Activated naive CD4-positive, alpha-beta T cell treated with anti-CD3 and anti-CD28 coated beads, Interleukin-2, amount 50 U/mL, for 72 hours (primary cell): ENCODE data around the gene RXFP2. TPM values are rescaled to one million over a fixed set of nuclear protein-coding genes. Genes with fewer than 3 reads are reported as not detected.

ENCODE experiments used
- ATAC-seq, 2 donors: fragments of 150-1000 bp; cut with Tn5 transposase; 2 replicates each; pipeline ENCODE4 v1.10.0; 2021; ENCODE audit warnings: mild to moderate bottlenecking in 2 of 2, moderate library complexity in 2 of 2
- DNase-seq, 2 donors: peaks; one replicate each; pipeline ENCODE4 v3.0.0; 2021 to 2022; ENCODE audit warnings: low spot score in 2 of 2
- H3K27ac Mint-ChIP-seq, 2 donors: one replicate each; pipeline ENCODE4 v1.8.0; 2022; ENCODE audit warnings: mild to moderate bottlenecking in 2 of 2, mixed read lengths in 2 of 2
- H3K36me3 Mint-ChIP-seq, 2 donors: one replicate each; pipeline ENCODE4 v1.8.0; 2022; ENCODE audit warnings: mixed read lengths in 2 of 2
- H3K9me3 Mint-ChIP-seq, 2 donors: one replicate each; pipeline ENCODE4 v1.8.0; 2022; ENCODE audit warnings: mixed read lengths in 2 of 2
- total RNA-seq, 2 donors: library from RNA; stranded (reverse); gene quantifications; one replicate each; pipeline ENCODE4 v1.2.3, GENCODE V29; 2022

Gene RXFP2
- total RNA-seq, 2 donors from 2014 or later, result not detected

DNA sequence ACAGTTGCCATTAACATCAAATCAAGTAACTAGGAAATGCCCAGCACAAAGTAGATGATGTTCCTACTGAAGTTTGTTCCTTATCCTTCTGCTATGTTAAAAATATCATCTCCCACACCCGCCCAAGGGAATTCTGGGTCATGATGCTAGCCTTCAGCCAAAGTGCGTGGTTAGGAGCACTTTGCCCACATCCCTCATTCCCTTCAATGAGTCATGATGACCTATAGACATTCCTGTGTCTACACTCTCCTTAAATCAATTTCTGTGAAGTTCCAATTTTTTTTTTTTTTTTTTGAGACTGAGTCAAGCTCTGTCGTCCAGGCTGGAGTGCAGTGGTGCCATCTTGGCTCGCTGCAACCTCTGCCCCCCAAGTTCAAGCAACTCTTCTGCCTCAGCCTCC is 17.0 kb downstream of the RXFP2 start:
- no peak overlapping the region for H3K27ac Mint-ChIP-seq
- no peak for DNase-seq
- no peaks in the 10 kb centered on the region for H3K9me3 Mint-ChIP-seq
- no peak for ATAC-seq
- H3K36me3 Mint-ChIP-seq, result no peaks in the 10 kb centered on the region

DNA sequence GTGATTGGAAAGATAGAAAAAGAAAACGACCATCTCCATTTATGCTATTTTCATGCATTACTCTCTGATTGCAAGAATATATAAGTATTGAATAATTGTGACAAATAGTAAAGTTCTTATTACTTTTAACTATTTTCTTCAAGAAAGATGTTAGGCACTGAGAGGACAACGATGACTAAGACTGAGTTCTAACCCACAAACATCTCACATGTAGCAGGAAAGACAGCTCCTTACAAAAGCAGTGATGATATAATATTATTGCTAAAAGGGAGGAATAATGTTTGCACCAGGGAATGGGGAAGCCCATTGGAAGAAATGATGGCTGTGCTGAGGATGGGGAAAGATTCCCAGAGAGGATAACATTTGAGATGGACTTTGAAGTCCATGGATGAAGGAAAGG is 22.6 kb downstream of the RXFP2 start:
- no peak for ATAC-seq
- no peaks in the 10 kb centered on the region for H3K9me3 Mint-ChIP-seq
- H3K36me3 Mint-ChIP-seq, result no peaks in the 10 kb centered on the region
- no peak overlapping the region for H3K27ac Mint-ChIP-seq
- no peak for DNase-seq

DNA sequence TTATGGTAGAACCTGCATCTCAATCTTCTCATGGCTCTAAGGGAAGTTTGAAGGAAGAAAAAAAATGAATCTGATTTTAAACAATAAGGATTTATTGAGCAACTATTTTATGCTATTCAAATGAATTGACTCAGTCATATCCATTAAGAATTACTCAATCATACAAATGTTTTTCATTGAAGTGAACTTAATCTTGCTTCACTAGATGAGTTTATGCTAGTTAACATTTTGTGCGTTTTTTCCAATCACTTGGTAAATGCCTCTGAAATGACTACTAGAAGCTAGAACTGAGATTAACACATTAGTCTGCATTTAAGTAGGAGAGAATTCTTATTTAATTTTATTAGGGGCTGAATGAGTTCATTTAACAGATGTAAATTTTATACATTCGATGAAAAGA is 25.2 kb downstream of the RXFP2 start:
- no peaks in the 10 kb centered on the region for H3K9me3 Mint-ChIP-seq
- H3K27ac Mint-ChIP-seq, result no peak overlapping the region
- ATAC-seq (no peak), DNase-seq (no peak)
- no peaks in the 10 kb centered on the region for H3K36me3 Mint-ChIP-seq

DNA sequence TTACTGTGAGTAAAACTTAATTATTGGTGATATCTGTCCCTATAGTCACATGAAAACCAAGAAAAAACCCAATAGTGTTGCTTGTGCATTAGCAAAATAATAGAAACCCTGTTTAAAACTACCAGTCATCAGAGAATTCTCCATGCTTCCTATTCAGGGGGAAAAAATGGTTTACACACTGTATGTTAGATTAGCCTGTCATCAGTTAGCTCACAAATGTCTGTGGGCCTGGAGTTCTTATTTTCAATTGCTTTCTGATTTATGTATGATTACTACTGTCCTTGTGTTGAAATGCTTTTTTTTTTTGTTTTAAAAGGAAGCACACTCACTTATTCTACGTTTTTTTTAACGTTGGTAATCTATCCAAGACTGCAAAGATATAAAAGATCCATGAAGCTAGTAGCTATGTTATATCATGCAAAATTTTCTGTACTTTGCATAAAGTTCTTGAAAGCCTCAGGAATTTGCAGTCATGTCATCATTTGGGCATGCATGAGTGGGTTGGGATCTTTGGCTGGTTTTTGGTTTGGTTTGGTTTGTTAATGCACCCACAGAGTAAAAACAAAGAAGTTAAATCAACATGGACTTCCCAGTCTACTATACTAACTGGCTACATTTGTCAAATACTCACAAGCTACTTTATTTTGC is 25.9 kb downstream of the RXFP2 start:
- Mint-ChIP-seq H3K27ac (no peak overlapping the region), H3K9me3 (no peaks in the 10 kb centered on the region), H3K36me3 (no peaks in the 10 kb centered on the region)
- ATAC-seq, result no peak
- no peak for DNase-seq

DNA sequence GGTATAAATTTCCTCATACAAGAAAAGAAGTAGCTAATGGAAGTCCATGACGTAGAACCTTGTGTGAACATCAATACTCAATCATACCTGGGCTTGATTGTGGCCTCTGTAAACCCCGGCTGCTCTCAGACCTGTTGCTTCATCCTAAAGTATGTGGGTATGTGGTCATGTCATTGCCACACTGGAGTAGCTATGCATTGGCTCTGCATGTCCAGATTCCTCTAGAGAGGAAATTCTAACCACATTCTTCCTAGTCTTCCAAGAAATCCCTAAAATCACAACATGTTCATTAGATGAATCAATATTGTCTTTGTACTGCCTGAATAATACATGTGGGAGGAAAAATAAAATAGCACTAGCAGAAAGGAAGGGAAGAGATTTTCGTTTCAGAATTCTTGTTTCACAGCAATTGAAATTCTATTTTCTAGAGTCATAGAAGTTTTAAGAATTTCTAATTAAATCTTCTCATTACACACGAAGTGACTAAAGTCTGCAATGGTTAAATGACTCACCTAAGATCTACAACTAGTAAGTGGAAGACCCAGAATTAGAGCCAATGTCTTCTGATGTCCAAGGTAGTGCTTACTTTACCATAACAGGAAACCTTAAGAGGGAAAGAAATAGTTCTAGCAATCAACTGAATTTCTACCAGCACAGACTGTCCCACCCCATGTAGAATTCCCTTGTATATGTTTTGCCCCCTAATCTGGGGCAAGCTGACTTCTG is 28.0 kb downstream of the RXFP2 start:
- no peak for DNase-seq
- ATAC-seq, result no peak
- no peaks in the 10 kb centered on the region for H3K9me3 Mint-ChIP-seq
- H3K27ac Mint-ChIP-seq, result no peak overlapping the region
- H3K36me3 Mint-ChIP-seq, result no peaks in the 10 kb centered on the region

DNA sequence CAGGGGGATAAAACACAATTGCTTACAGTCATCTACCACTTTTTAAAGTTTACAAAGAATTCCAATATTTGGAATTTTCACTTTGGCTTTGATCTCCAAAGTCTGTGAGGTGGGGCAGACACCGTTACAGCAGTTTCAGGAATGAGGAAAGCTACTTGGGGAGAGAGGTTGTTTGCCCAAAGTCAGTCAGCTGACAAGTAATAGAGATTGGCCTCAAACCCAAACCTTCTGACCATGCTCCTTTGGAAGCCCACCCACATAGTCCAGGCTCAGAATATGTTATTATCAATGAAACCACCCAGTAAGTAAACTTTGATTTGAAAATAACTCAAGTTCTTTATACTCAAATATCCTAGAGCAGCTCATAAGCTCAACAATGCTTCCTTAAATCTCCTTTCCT is 29.0 kb downstream of the RXFP2 start:
- no peak overlapping the region for H3K27ac Mint-ChIP-seq
- H3K9me3 Mint-ChIP-seq, result no peaks in the 10 kb centered on the region
- DNase-seq (no peak), ATAC-seq (no peak)
- no peaks in the 10 kb centered on the region for H3K36me3 Mint-ChIP-seq

DNA sequence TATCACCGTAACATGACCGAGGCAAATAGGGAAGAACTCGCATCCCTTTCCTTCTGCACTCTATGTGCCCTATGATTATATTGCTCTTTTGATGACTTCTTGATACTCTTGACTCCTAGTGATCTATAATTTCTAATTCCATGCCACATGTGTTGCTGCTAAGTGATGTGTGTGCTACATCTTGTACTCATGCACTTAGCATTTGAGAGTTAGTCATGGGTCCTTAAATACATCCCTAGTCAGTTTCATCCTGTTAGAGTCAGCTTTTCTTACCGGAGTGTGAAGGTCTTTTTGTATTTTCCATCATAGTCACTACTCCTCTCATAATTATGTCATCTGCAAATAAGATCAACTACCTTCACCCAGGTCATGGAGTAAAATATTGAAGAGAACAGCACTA is 30.2 kb downstream of the RXFP2 start:
- Mint-ChIP-seq H3K27ac (no peak overlapping the region), H3K36me3 (no peaks in the 10 kb centered on the region), H3K9me3 (no peaks in the 10 kb centered on the region)
- no peak for ATAC-seq
- no peak for DNase-seq

DNA sequence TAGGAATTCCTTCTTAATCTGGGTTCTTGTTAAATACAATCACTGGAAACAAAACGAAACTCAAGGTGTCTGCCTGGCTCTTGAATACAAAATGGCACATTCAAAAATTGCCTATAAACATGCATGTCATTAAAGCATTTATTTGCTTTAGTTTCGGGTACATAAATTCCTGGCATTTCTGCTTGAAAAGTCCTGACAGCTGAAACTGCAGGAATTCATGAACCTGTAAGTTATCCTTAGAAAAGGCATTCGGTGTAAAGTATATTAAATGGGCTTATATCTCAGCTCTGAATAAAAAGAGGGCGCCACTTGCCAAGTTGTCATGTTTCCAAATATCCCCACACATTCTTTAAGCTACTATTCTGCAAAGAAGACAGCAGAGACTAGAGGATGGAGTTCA is 32.9 kb downstream of the RXFP2 start:
- DNase-seq, result no peak
- H3K36me3 Mint-ChIP-seq, result no peaks in the 10 kb centered on the region
- ATAC-seq, result no peak
- H3K9me3 Mint-ChIP-seq, result no peaks in the 10 kb centered on the region
- H3K27ac Mint-ChIP-seq, result no peak overlapping the region

DNA sequence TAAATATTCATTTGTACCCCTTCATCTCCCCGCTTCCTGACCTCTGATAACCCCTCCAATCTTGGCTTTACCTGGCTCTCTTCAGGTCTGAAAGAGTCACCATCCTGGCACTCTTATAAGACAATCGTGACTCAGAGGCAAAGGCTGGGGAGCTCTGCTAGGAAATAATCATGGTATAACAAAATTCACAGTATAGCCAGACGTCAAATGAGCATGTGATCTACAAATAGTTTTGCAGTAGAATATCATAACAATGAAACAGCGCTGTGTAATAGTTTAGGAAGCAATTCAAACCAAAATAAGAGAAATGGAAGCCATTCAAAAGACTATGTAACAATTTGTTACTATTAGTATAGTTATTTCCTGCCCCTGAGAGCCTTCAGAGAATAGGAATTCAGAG is 34.2 kb downstream of the RXFP2 start:
- H3K27ac Mint-ChIP-seq, result no peak overlapping the region
- H3K9me3 Mint-ChIP-seq, result no peaks in the 10 kb centered on the region
- DNase-seq (no peak), ATAC-seq (no peak)
- H3K36me3 Mint-ChIP-seq, result no peaks in the 10 kb centered on the region

DNA sequence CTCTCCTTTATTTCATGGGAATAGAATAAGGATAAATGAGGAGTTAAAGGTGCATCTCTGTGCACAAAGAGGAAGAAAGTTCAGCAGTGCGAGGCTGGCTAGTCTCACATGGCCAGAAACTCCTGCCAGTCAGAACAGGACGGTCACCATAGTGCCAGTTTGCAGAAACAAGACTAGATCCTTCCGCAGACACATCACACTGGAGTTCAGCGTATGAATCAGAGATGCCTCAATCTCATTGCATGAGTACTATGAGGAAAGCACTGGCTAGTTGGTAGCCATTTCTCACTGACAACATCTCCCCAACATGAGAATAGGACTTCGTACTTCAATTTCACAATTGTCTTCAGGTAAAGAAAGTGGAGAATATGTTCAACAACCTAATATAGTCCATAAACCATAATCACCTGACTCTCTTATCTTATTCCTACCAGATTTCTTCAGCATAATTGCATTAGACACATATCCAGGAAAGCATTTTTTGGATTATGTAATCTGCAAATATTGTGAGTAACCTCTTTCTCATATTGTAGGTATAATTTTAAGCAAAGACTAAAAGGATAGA is 34.9 kb downstream of the RXFP2 start:
- no peak for DNase-seq
- Mint-ChIP-seq H3K36me3 (no peaks in the 10 kb centered on the region), H3K27ac (no peak overlapping the region), H3K9me3 (no peaks in the 10 kb centered on the region)
- ATAC-seq, result no peak

DNA sequence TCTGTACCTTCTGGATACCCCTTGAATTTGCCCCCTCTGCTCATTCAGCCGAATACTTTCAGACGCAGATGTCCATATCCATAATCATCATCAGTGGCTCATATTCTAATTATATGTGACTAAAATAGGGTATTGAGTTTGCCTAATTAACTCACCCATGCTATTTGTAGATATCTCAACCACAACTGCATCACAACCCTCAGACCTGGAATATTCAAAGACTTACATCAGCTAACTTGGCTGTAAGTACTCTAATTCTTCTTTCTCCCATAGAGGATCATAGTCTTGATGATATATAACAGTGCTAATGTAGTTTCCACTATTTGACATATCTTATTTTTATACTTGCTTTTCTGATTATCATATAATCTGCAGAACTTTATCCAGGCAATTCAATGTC is 35.8 kb downstream of the RXFP2 start:
- Mint-ChIP-seq H3K27ac (no peak overlapping the region), H3K9me3 (no peaks in the 10 kb centered on the region), H3K36me3 (no peaks in the 10 kb centered on the region)
- no peak for DNase-seq
- ATAC-seq, result no peak

DNA sequence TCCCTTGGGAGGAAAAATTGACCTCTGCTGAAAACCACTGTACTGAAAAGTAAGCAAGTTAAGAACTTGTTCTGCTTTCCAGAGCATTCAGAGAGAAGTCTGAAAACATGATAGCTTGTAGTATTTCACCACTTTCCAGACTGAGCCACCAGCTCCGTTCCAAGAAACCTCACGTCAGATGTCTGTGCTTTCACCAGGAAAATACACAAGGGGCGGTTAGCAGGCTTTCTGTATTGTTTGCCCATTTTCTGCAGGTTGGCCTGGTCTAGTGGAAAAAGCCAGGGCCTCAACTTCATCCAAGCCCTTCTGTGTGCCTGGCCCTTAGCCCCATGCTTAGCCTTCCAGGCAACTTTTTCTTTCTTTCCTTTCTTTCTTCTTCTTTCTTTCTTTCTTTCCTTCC is 36.4 kb downstream of the RXFP2 start:
- no peaks in the 10 kb centered on the region for H3K36me3 Mint-ChIP-seq
- no peaks in the 10 kb centered on the region for H3K9me3 Mint-ChIP-seq
- H3K27ac Mint-ChIP-seq, result no peak overlapping the region
- ATAC-seq (no peak), DNase-seq (no peak)

DNA sequence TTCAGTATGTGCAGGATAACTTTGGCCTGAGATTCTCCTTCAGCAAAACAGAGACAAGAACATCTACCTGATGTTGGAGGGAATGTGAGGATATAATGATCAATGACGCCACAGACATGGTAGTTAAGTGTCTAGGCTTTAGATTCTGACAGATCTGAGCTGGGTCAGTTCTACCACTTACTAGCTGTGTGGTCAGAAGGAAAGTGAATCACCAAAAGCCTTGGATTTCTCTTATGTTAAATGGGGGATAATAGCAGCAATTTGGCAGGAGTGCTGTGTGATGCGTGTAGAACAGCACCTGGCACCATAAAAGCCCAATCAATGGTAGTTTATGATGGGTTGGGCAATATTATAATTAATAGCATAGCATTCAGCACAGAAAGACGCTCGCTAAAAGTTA is 41.7 kb downstream of the RXFP2 start:
- Mint-ChIP-seq H3K36me3 (no peaks in the 10 kb centered on the region), H3K27ac (no peak overlapping the region), H3K9me3 (no peaks in the 10 kb centered on the region)
- ATAC-seq (no peak), DNase-seq (no peak)

DNA sequence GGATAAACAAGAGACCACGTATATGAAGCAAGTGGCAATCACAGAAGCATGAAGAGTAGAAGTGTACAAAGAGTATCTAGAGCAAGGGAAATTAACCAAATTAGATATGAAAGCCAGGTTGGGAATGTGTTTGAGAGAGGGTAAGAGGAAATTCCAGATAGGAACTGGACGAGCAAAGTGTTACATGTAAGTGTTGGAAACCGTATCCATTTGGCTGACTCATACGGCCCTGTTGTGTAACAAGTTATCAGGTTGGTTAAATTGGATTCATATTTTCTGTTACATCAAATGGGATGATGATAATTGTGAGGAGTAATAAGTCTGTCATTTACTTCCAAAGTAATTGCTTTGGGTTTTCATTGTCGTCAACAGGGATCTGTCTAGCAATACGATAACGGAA is 46.7 kb downstream of the RXFP2 start:
- ATAC-seq, result no peak

DNA sequence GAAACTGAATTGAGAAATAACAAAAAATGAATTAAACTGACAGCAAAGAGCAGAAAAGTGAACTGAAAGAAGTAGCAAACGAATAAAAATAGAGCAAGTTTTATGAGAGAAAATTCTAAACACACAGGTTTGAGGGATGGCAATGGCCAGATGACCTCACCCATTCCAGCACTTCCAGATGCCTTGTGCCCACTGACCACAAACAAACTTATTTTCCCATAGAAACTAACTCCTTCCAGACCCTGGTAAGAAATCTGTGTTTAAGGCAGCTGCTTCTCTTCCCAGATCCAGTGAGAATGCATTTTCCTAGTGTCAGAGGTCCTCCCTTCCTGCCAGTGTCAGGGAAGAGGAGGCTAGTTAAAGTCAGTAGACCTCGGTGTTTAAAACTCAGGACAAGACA is 51.7 kb downstream of the RXFP2 start:
- ATAC-seq (no peak), DNase-seq (no peak)
- peaks cover 0 to 5% of the 10 kb centered on the region in 2 donors for H3K9me3 Mint-ChIP-seq
- H3K36me3 Mint-ChIP-seq, result no peaks in the 10 kb centered on the region
- H3K27ac Mint-ChIP-seq, result no peak overlapping the region

More for the DNA sequence above, 46.7 kb downstream of the RXFP2 start:
- Mint-ChIP-seq H3K27ac (no peak overlapping the region), H3K9me3 (peaks cover 0 to 5% of the 10 kb centered on the region in 2 donors), H3K36me3 (no peaks in the 10 kb centered on the region)
- no peak for DNase-seq

DNA sequence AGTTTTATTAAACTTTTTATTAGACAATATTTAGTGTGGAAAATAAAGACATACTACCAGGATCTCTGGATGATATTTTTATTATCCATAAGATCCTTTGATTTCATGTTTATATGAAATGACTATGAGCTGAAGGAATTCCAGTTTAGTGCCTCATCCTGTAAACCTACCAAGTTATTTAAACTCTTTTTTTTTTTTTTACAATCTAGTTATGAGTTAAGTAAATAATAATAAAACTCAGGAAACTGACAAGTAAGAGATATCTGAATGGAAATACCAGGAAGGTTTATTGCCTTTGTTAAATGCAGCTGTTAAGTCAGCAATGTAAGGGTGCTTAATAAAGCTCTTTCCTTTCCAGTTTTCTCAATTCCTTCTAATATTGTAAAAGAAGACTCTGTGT is 53.9 kb downstream of the RXFP2 start:
- no peak for DNase-seq
- H3K36me3 Mint-ChIP-seq, result no peaks in the 10 kb centered on the region
- H3K27ac Mint-ChIP-seq, result no peak overlapping the region
- ATAC-seq, result no peak
- H3K9me3 Mint-ChIP-seq, result peaks cover 0 to 5% of the 10 kb centered on the region in 2 donors

DNA sequence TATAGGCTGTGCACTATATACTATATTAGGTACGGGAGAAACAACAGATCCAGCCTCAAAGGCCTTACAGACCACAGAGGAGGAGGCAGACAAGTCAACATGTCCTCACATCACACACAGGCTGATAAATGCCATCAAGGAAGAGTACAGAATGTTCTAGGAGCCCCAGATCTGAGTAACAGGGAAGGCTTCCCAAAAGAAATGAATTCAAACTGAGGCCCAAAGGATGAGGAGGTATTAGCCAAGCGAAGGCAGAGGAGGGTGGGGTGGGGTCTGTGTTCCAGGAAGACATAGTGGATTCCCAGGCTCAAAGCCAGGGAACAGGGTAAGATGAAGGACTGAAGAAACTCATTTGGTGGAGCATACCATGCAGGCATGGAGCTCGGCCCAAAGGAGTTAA is 55.1 kb downstream of the RXFP2 start:
- DNase-seq, result no peak
- Mint-ChIP-seq H3K9me3 (peaks cover 0 to 5% of the 10 kb centered on the region in 2 donors), H3K36me3 (no peaks in the 10 kb centered on the region), H3K27ac (no peak overlapping the region)
- ATAC-seq, result no peak

DNA sequence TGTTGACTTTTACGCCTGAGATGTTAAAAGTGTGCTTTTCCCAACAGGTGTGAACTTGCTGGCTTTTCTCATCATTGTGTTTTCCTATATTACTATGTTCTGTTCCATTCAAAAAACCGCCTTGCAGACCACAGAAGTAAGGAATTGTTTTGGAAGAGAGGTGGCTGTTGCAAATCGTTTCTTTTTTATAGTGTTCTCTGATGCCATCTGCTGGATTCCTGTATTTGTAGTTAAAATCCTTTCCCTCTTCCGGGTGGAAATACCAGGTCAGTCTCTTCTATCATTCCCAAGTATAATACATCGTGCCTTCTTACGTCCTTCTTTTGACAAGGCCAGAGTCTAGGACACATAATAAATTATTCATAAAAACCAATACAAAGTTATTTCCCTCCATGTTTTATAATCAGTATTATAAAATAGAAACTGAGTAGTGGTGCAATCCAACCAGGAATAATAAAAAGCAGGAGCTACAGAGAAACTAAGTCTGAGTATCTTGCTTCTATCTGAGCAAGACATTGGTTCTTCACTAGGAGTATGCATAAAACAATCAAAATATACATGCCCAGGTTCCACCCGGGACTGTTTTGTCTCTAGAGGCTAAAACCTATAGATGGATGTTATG is 57.9 kb downstream of the RXFP2 start:
- Mint-ChIP-seq H3K9me3 (no peaks in the 10 kb centered on the region), H3K27ac (no peak overlapping the region), H3K36me3 (no peaks in the 10 kb centered on the region)
- DNase-seq (no peak), ATAC-seq (no peak)
